GM23338 (cell line): ENCODE results near the gene SORL1-AS1.

Experiments used
- ATAC-seq: fragments of 200-7000 bp; cut with Tn5 transposase; 3 replicates; pipeline ENCODE4 v1.9.1; 2020
- DNase-seq: peaks from one replicate; pipeline ENCODE4 v3.0.0-alpha.2; 2015; ENCODE audit warnings: low spot score
- H2AFZ ChIP-seq: fragments of 200-600 bp; sonication (generic); 2 replicates; pipeline ENCODE4 v1.8.0; 2016; ENCODE audit warnings: antibody characterized with exemption, mild to moderate bottlenecking, moderate library complexity
- H3F3A ChIP-seq: fragments of 200-600 bp; sonication (generic); replicated peaks from 2 replicates; pipeline ENCODE4 v1.8.0; 2017; ENCODE audit warnings: antibody characterized with exemption, mixed run types, low read depth
- H3K27ac ChIP-seq: fragments of 200-600 bp; sonication (generic); 2 replicates; pipeline ENCODE4 v1.6.1; 2016; ENCODE audit warnings: low read depth
- H3K27me3 ChIP-seq: fragments of 200-600 bp; sonication (generic); 2 replicates; pipeline ENCODE4 v1.8.0; 2016; ENCODE audit warnings: mild to moderate bottlenecking, mixed run types, moderate library complexity; ENCODE audit not compliant: insufficient read depth
- H3K36me3 ChIP-seq: fragments of 200-600 bp; sonication (generic); 2 replicates; pipeline ENCODE4 v1.8.0; 2016; ENCODE audit warnings: mild to moderate bottlenecking; ENCODE audit not compliant: insufficient read depth
- H3K4me1 ChIP-seq: fragments of 200-600 bp; sonication (generic); 2 replicates; pipeline ENCODE4 v1.8.0; 2016; ENCODE audit warnings: mild to moderate bottlenecking, moderate library complexity; ENCODE audit not compliant: insufficient read depth
- H3K4me2 ChIP-seq: fragments of 200-600 bp; sonication (generic); 2 replicates; pipeline ENCODE4 v1.7.1; 2017; ENCODE audit warnings: mixed run types
- H3K4me3 ChIP-seq: fragments of 200-600 bp; sonication (generic); 2 replicates; pipeline ENCODE4 v1.6.1; 2016; ENCODE audit warnings: mixed run types
- H3K79me2 ChIP-seq: fragments of 200-600 bp; sonication (generic); replicated peaks from 2 replicates; pipeline ENCODE4 v1.8.0; 2017; ENCODE audit warnings: mild to moderate bottlenecking; ENCODE audit not compliant: insufficient read depth
- H3K9me2 ChIP-seq: fragments of 200-600 bp; sonication (generic); 2 replicates; pipeline ENCODE4 v1.8.0; 2017; ENCODE audit not compliant: insufficient read depth
- H4K20me1 ChIP-seq: fragments of 200-600 bp; sonication (generic); replicated peaks from 2 replicates; pipeline ENCODE4 v1.8.0; 2017; ENCODE audit warnings: mild to moderate bottlenecking; ENCODE audit not compliant: insufficient read depth
- H3K27ac Mint-ChIP-seq: 2 replicates; pipeline ENCODE4 v1.8.0; 2020; ENCODE audit warnings: inconsistent platforms, mild to moderate bottlenecking, moderate library complexity, mixed read lengths
- H3K27me3 Mint-ChIP-seq: 3 replicates; pipeline ENCODE4 v1.8.0; 2022; ENCODE audit warnings: low read depth, mild to moderate bottlenecking, moderate library complexity, mixed read lengths, inconsistent platforms; ENCODE audit not compliant: insufficient read depth, poor library complexity
- H3K36me3 Mint-ChIP-seq: 3 replicates; pipeline ENCODE4 v1.8.0; 2021; ENCODE audit warnings: low read depth, mild to moderate bottlenecking, inconsistent platforms, moderate library complexity, mixed read lengths
- H3K4me1 Mint-ChIP-seq: 3 replicates; pipeline ENCODE4 v1.8.0; 2020; ENCODE audit warnings: mild to moderate bottlenecking, inconsistent platforms, mixed read lengths
- H3K4me3 Mint-ChIP-seq: 3 replicates; pipeline ENCODE4 v1.8.0; 2021; ENCODE audit warnings: moderate library complexity, mild to moderate bottlenecking, inconsistent platforms, mixed read lengths
- H3K9me3 Mint-ChIP-seq: 3 replicates; pipeline ENCODE4 v1.8.0; 2020; ENCODE audit warnings: moderate library complexity, mild to moderate bottlenecking, inconsistent platforms, mixed read lengths
- CREB1 ChIP-seq: fragments of 250-450 bp; sonication (Bioruptor Pico); IDR thresholded peaks from 2 replicates; pipeline ENCODE4 v1.5.0; 2020; ENCODE audit warnings: low read depth, mild to moderate bottlenecking, moderate library complexity
- EZH2 ChIP-seq: fragments of 200-600 bp; sonication (generic); IDR thresholded peaks from one replicate; pipeline ENCODE4 v1.8.0; 2017; ENCODE audit warnings: antibody characterized with exemption, mild to moderate bottlenecking, low read depth; ENCODE audit not compliant: unreplicated experiment
- EZH2phosphoT487 ChIP-seq: fragments of 200-600 bp; sonication (generic); IDR thresholded peaks from one replicate; pipeline ENCODE4 v1.8.1; 2018; ENCODE audit warnings: antibody characterized with exemption; ENCODE audit not compliant: unreplicated experiment
- JUNB ChIP-seq: IDR thresholded peaks from one replicate; pipeline ENCODE4 v1.6.1; 2016; ENCODE audit warnings: antibody characterized with exemption; ENCODE audit not compliant: unreplicated experiment
- NANOG ChIP-seq: IDR thresholded peaks from 2 replicates; pipeline ENCODE4 v1.6.1; 2016; ENCODE audit warnings: antibody characterized with exemption, borderline replicate concordance
- POLR2AphosphoS5 ChIP-seq: IDR thresholded peaks from 2 replicates; pipeline ENCODE4 v1.6.1; 2016; ENCODE audit warnings: antibody characterized with exemption, low read depth
- STAT1 ChIP-seq: IDR thresholded peaks from one replicate; pipeline ENCODE4 v1.6.1; 2016; ENCODE audit warnings: antibody characterized with exemption; ENCODE audit not compliant: unreplicated experiment
- ZNF114 ChIP-seq: fragments of 250-450 bp; sonication (Bioruptor Pico); IDR thresholded peaks from 2 replicates; pipeline ENCODE4 v1.5.0; 2020; ENCODE audit warnings: mild to moderate bottlenecking, moderate library complexity
- ZNF331 ChIP-seq: fragments of 250-450 bp; sonication (Bioruptor Pico); IDR thresholded peaks from 2 replicates; pipeline ENCODE4 v1.5.0; 2020; ENCODE audit warnings: low read depth, mild to moderate bottlenecking, moderate library complexity
- TF ChIP-seq, protein P1 (sequence below), 2 experiments: fragments of 200-600 bp in 1 of 2; sonication (generic) in 1 of 2; conservative IDR thresholded peaks; 2 replicates each; pipeline versions ENCODE4 v1.5.1 to v1.6.1; 2016 to 2017; ENCODE audit warnings: antibody characterized with exemption in 2 of 2, low read depth in 2 of 2, mild to moderate bottlenecking in 2 of 2, moderate library complexity in 1 of 2
- TF ChIP-seq, protein P2 (sequence below): IDR thresholded peaks from 2 replicates; pipeline ENCODE4 v1.6.1; 2016; ENCODE audit warnings: antibody characterized with exemption
- TF ChIP-seq, protein P3 (sequence below): fragments of 250-450 bp; sonication (Bioruptor Pico); IDR thresholded peaks from 2 replicates; pipeline ENCODE4 v1.5.0; 2020; ENCODE audit warnings: mild to moderate bottlenecking, moderate library complexity

The SORL1-AS1 gene

DNA sequence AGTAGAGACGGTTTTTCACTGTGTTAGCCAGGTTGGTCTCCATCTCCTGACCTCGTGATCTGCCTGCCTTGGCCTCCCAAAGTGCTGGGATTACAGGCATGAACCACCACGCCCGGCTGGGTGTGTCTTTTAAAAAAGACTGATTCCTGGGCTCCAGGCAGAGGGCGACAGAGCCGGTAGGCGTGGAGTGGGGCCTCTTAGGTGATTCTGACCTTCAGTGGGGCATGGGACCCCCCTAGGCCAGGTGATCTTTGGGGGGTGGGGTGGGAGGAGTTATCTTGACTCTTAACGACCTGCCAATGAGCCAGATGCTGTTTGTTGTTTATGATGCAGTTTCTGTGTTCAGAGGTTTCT lies 12.9 kb upstream of the SORL1-AS1 start (continued):
- TF ChIP-seq, protein P1, sequence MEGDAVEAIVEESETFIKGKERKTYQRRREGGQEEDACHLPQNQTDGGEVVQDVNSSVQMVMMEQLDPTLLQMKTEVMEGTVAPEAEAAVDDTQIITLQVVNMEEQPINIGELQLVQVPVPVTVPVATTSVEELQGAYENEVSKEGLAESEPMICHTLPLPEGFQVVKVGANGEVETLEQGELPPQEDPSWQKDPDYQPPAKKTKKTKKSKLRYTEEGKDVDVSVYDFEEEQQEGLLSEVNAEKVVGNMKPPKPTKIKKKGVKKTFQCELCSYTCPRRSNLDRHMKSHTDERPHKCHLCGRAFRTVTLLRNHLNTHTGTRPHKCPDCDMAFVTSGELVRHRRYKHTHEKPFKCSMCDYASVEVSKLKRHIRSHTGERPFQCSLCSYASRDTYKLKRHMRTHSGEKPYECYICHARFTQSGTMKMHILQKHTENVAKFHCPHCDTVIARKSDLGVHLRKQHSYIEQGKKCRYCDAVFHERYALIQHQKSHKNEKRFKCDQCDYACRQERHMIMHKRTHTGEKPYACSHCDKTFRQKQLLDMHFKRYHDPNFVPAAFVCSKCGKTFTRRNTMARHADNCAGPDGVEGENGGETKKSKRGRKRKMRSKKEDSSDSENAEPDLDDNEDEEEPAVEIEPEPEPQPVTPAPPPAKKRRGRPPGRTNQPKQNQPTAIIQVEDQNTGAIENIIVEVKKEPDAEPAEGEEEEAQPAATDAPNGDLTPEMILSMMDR (conservative IDR thresholded peaks at IDR 0.05; ENCODE audit: low read depth in 2 of 2) = peak in 1 of 2 experiments; percentile 21; a peak in 1 of 4 replicates
- TF ChIP-seq, protein P2, sequence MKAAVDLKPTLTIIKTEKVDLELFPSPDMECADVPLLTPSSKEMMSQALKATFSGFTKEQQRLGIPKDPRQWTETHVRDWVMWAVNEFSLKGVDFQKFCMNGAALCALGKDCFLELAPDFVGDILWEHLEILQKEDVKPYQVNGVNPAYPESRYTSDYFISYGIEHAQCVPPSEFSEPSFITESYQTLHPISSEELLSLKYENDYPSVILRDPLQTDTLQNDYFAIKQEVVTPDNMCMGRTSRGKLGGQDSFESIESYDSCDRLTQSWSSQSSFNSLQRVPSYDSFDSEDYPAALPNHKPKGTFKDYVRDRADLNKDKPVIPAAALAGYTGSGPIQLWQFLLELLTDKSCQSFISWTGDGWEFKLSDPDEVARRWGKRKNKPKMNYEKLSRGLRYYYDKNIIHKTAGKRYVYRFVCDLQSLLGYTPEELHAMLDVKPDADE = no peak

DNA sequence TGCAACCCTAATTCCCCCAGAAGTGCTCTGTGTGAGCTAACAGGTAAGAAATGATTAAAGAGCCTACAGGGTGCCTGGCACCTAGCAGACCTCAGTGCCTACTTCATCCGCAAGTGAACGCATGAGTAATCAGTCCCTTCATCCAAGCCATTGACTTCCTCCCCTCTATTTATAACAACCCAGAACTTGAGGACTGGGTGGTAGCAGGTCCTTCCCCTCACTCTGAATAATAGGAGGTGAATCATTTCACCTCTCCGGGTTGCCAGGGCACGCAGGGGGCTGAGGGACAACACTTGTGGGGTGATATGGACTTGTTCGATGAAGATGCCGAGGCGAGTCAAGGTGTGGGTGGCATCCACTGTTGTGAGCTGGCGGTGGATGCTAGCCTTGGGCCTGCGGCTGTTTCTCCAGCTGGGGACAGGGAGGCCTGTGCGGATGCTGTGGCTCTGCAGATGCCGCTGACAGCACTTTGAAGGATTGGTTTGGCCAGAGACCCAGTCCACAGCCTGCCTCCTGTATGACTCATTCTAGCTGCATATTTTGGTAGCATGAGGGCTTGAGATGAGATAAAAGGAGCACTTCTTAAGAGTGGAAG lies 11.7 kb upstream of the SORL1-AS1 start:
- H3K4me1 ChIP-seq = peaks cover 91% of the 10 kb centered on the region
- no peaks in the 10 kb centered on the region for H3K27me3 ChIP-seq
- no peak overlapping the region for H2AFZ ChIP-seq
- DNase-seq = no peak
- H4K20me1 ChIP-seq = peaks cover 11% of the 10 kb centered on the region
- Mint-ChIP-seq H3K9me3 (no peaks in the 10 kb centered on the region), H3K4me1 (peaks cover 88% of the 10 kb centered on the region), H3K27me3 (peaks cover 16% of the 10 kb centered on the region), H3K36me3 (peaks cover 9% of the 10 kb centered on the region; the same call in 2 of the 3 replicates), H3K4me3 (no peak overlapping the region), H3K27ac (peak overlapping the region; percentile 56; the same call in 1 of the 2 replicates)
- H3K27ac ChIP-seq = peak overlapping the region; percentile 93; the same call in 1 of the 2 replicates
- ATAC-seq = 0 out of 3 replicates have a peak, but pooled peaks have one; percentile 4
- H3K4me2 ChIP-seq = peak overlapping the region; percentile 74
- no peaks in the 10 kb centered on the region for H3K9me2 ChIP-seq
- peaks cover 98% of the 10 kb centered on the region for H3K79me2 ChIP-seq
- H3F3A ChIP-seq = peaks cover 5% of the 10 kb centered on the region; the same call in 1 of the 2 replicates
- H3K4me3 ChIP-seq = no peak overlapping the region
- peaks cover 3% of the 10 kb centered on the region; the same call in 1 of the 2 replicates for H3K36me3 ChIP-seq
- TF ChIP-seq ZNF331 (CRISPR knock-in tag) = no peak
- no peak for TF ChIP-seq POLR2AphosphoS5
- no peak for TF ChIP-seq EZH2phosphoT487
- no peak for TF ChIP-seq CREB1
- TF ChIP-seq JUNB = no peak
- no peak for TF ChIP-seq NANOG
- no peak for TF ChIP-seq STAT1
- TF ChIP-seq, protein P1 (conservative IDR thresholded peaks at IDR 0.05; ENCODE audit: low read depth in 2 of 2) = no peak
- TF ChIP-seq ZNF114 = no peak
- TF ChIP-seq, protein P3, sequence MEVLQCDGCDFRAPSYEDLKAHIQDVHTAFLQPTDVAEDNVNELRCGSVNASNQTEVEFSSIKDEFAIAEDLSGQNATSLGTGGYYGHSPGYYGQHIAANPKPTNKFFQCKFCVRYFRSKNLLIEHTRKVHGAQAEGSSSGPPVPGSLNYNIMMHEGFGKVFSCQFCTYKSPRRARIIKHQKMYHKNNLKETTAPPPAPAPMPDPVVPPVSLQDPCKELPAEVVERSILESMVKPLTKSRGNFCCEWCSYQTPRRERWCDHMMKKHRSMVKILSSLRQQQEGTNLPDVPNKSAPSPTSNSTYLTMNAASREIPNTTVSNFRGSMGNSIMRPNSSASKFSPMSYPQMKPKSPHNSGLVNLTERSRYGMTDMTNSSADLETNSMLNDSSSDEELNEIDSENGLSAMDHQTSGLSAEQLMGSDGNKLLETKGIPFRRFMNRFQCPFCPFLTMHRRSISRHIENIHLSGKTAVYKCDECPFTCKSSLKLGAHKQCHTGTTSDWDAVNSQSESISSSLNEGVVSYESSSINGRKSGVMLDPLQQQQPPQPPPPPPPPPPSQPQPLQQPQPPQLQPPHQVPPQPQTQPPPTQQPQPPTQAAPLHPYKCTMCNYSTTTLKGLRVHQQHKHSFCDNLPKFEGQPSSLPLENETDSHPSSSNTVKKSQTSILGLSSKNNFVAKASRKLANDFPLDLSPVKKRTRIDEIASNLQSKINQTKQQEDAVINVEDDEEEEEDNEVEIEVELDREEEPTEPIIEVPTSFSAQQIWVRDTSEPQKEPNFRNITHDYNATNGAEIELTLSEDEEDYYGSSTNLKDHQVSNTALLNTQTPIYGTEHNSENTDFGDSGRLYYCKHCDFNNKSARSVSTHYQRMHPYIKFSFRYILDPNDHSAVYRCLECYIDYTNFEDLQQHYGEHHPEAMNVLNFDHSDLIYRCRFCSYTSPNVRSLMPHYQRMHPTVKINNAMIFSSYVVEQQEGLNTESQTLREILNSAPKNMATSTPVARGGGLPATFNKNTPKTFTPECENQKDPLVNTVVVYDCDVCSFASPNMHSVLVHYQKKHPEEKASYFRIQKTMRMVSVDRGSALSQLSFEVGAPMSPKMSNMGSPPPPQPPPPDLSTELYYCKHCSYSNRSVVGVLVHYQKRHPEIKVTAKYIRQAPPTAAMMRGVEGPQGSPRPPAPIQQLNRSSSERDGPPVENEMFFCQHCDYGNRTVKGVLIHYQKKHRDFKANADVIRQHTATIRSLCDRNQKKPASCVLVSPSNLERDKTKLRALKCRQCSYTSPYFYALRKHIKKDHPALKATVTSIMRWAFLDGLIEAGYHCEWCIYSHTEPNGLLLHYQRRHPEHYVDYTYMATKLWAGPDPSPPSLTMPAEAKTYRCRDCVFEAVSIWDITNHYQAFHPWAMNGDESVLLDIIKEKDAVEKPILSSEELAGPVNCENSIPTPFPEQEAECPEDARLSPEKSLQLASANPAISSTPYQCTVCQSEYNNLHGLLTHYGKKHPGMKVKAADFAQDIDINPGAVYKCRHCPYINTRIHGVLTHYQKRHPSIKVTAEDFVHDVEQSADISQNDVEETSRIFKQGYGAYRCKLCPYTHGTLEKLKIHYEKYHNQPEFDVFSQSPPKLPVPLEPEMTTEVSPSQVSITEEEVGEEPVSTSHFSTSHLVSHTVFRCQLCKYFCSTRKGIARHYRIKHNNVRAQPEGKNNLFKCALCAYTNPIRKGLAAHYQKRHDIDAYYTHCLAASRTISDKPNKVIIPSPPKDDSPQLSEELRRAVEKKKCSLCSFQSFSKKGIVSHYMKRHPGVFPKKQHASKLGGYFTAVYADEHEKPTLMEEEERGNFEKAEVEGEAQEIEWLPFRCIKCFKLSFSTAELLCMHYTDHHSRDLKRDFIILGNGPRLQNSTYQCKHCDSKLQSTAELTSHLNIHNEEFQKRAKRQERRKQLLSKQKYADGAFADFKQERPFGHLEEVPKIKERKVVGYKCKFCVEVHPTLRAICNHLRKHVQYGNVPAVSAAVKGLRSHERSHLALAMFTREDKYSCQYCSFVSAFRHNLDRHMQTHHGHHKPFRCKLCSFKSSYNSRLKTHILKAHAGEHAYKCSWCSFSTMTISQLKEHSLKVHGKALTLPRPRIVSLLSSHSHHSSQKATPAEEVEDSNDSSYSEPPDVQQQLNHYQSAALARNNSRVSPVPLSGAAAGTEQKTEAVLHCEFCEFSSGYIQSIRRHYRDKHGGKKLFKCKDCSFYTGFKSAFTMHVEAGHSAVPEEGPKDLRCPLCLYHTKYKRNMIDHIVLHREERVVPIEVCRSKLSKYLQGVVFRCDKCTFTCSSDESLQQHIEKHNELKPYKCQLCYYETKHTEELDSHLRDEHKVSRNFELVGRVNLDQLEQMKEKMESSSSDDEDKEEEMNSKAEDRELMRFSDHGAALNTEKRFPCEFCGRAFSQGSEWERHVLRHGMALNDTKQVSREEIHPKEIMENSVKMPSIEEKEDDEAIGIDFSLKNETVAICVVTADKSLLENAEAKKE (CRISPR knock-in tag) = no peak
- TF ChIP-seq EZH2 = no peak
- TF ChIP-seq, protein P2 = no peak
